WI38 (cell line): ENCODE data around the gene SPTB.

ENCODE experiments used
- H3K4me3 ChIP-seq: 2 replicates; pipeline ENCODE4 v1.5.1; 2011; ENCODE audit warnings: low read depth, mild to moderate bottlenecking, control low read depth, low read length
- CTCF ChIP-seq: IDR thresholded peaks from 2 replicates; pipeline ENCODE4 v1.5.1; 2012; ENCODE audit warnings: low read depth, mild to moderate bottlenecking, control low read depth, low read length

The SPTB gene

GRCh38 chr14:64790478-64790877 lies 89.2 kb downstream of the SPTB start:
- no peak overlapping the region for H3K4me3 ChIP-seq
- no peak for TF ChIP-seq CTCF

GRCh38 chr14:64789696-64790095 lies 90.0 kb downstream of the SPTB start:
- TF ChIP-seq CTCF: no peak
- H3K4me3 ChIP-seq: no peak overlapping the region

- H3K4me3 ChIP-seq: no peak overlapping the region
- no peak for TF ChIP-seq CTCF
Observed at GRCh38 chr14:64788706-64789105, 91.0 kb downstream of the SPTB start.

- TF ChIP-seq CTCF: no peak
Observed at GRCh38 chr14:64787619-64788018, 92.1 kb downstream of the SPTB start.

GRCh38 chr14:64786296-64787149 lies 93.2 kb downstream of the SPTB start:
- no peak for TF ChIP-seq CTCF
- no peak overlapping the region for H3K4me3 ChIP-seq

More at GRCh38 chr14:64787619-64788018, 92.1 kb downstream of the SPTB start:
- no peak overlapping the region for H3K4me3 ChIP-seq

GRCh38 chr14:64784006-64784405 lies 95.7 kb downstream of the SPTB start:
- TF ChIP-seq CTCF: no peak

GRCh38 chr14:64782196-64782595 lies 97.5 kb downstream of the SPTB start:
- H3K4me3 ChIP-seq: no peak overlapping the region

More at GRCh38 chr14:64784006-64784405, 95.7 kb downstream of the SPTB start:
- no peak overlapping the region for H3K4me3 ChIP-seq

More at GRCh38 chr14:64782196-64782595, 97.5 kb downstream of the SPTB start:
- no peak for TF ChIP-seq CTCF
